Stimulated activated CD4-positive, alpha-beta T cell treated with anti-CD3 and anti-CD28 coated beads, Interleukin-4, amount 100 ng/mL, for 48 hours (primary cell): ENCODE measurements around the gene PPP2R2C.

Experiments
- DNase-seq, 2 donors: peaks; one replicate each; pipeline ENCODE4 v3.0.0-alpha.2; 2020; ENCODE audit warnings: low read depth in 2 of 2

PPP2R2C gene

DNA sequence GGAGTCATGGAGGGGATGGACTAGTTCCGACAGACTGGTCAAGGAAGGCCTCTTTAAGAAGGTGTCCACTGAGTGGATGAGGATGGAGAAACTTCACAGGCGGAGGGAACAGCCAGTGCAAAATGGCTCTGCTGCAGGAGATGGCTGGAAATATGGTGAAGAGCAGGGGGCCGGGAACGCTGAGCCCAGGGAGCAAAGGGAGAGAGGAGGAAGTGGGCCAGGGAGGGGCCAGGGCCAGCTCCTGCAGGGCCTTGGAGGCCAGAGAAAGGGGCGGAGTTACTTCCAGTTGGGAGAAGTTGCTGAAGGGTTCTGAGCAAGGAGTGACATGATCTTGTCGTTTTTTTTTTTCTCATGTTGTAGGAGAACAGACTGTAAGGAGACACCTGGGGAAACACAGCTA, 108.3 kb downstream of the PPP2R2C start:
- DNase-seq: no peak

DNA sequence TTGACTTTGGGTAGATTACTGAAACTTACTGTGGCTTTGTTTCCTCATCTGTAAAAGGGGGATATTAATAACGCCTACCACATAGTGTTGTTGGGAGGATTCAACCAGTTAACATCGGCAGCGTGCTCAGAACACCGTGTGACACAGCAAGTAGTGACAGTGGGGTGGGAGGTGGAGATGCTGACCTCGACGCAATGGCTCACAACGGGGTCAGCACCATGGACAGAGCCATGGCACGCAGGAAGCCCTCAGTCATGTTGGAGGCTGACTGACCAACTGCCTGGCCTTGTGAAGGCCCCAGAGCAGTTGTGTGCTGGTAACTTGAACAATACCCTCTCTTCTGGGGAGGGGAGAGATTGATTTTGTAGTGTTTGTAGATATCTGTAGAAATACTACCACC, 109.5 kb downstream of the PPP2R2C start:
- peak in 1 of 2 donors; percentile 27 for DNase-seq

DNA sequence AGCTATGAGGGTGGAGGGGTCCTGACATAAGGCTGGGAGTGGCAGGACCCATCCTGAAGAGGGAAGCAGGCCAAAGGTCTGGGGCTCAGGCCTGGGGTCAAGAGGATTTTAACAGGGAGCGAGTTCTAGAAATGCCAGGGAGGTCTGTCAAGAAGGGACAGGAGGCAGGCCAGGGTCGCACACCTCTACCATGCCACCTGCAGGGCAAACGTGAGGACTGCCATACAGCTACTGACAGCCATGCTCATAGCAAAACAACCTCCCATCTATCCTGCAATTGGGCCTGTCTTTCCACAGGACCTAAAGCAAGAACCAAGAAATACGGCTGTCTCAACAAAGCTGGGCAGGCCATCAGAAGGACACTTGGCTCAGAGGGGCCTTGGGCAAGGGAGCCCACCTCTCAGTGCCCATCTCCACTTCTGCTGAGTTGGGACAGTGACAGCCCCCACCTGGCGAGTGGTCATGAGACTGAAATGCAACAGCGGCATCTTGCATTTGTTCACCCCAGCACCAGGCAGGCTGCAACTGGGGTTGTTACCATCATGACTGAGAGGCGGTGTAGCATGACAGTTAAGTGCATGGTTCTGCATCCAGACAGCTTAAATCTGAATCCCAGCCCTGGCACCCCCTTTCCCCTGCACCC, 110.0 kb downstream of the PPP2R2C start:
- no peak for DNase-seq

DNA sequence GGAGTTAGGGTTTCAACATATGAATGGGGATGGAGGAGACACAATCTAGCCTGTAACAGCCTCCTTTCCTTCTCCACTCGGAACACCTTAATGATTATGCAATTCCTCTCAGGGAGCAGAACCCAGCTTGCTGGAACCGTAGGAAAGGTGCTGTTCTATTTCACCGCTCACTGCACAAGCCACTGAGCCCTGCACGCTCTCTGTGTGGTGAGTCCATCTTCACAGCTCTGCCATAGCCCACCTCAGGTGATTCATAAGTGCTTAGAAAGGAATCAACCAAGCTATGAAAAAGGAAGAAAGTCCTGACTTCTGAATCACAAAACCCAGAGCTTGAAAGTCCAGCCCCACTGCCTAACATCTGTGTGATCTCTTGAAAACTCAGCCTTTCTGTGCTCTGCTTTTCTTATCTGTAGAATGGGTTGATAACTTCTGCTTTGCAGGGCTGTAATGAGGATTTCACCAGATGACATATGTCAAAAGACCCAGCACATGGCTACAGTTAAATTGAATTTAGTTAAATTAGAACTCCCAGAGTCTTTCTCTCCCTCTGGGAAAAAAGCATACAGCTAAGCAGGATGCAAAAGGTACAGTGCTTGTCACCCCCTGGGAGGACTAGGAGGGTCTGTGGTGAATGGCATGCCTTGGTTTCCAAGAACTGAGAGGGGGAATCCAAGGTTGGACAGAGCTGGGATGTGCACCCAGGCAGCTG, 111.2 kb downstream of the PPP2R2C start:
- no peak for DNase-seq

DNA sequence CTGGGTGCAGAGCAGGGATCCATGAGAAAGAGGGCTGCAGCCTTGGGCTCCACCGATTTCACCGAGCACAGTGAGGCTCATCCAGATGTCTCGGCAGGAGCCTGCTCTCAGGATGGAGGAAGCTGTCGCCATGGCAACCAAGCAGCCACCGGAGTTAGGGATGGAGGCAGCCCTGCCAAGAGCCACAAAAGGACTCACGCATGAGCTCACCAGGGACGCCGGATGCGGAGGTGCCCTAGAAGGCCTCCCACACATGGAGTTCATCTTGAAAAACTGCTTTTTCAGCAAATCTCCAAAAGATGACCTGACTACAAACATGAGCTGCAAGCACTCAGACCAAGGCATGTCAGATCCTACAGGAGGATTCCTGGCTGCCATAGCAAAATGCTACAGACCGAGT, 112.0 kb downstream of the PPP2R2C start:
- DNase-seq: no peak

DNA sequence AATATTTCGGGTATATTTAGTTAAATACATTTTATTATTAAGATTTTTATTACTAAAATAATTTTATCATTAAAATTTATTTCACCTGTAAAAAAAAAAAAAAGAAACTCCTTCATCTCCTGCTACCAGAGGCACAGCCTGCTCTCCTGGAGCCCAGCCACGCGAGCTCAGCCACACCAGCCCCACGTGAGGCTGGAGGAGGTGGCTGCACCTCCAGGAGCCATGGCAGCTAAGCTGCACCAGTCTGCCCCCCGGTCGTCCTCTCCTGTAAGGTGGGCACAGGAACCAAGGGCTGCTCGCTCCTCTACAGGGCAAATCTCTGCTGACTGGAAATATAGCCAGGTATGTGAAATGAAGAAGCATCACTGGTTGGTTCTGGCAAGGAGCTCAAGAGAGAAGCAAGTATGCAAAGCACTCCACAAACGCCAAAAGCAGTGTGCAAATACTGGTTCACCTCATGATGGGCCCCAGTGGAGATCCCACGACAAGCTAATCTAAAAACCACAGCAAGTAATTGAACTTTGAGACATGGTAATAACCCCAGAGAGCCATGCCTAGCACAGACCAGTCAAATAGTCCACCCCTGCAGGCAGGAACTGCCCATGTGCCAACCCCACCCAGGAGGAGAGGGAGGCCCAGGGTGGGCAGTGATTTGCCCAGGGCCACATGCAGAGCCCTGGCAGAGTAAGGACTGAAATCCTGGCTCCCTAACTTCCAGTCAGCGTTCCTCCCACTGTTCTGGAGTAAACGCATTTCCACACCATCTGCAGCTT, 112.7 kb downstream of the PPP2R2C start:
- no peak for DNase-seq

DNA sequence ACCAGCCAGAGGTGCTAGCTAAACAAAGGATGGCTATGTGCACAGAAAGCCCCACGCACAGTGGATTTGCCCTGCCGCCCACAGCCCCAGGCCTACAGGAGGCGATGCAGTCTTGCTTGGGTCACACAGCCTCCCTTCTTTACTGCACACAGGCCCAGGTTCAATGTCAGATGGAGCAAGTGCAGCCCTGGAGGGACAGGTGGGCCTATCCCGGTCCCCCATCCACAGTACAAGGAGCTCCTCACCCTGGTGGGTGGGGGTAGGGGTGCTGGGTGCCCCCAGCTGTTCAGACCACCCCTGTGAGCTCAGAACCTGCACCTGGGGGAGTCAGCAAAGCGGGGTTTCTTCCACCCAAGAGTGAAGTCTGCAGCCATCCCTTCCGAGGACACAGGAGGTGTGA, 114.9 kb downstream of the PPP2R2C start:
- DNase-seq: no peak

DNA sequence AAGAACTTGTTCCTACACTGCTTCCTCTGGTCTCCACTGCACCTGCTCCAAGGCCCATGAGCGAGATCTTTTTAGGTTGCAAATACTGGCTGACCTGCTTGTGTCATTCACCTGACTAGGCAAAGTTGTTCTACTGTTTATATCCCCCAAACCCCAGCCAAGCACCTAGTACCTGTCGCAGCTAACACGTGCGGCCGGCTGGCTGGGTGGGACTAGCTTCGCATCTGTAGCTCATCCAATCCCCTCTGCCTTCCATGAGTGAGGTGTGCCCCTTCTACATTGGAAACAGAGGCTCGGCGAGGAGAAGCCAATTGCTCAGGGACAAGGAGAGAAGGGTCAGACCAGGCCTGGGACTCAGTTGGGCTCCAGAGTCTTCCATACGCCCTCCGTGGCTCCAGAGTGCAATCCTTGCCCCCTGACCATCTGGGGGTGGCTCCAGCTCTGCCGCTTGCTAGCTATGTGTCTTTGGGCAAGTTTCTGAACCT, 116.3 kb downstream of the PPP2R2C start:
- no peak for DNase-seq

DNA sequence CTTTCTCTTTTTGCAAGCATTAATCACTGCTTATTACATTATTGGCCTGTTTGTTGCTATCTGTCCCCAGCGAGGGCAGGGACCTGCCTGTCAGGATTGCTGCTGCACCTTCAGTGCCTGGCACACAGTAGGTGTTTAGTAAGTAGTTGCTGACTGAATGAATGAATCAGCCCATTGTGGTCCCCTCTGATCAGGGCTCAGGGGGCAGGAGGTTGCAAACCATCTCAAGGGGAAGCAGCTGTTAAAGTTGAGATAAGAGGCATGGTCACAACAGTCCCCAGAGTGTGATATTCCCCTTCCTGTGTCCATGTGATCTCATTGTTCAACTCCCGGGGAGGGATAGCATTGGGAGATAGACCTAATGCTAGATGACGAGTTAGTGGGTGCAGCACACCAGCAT, 117.4 kb downstream of the PPP2R2C start:
- DNase-seq: no peak

DNA sequence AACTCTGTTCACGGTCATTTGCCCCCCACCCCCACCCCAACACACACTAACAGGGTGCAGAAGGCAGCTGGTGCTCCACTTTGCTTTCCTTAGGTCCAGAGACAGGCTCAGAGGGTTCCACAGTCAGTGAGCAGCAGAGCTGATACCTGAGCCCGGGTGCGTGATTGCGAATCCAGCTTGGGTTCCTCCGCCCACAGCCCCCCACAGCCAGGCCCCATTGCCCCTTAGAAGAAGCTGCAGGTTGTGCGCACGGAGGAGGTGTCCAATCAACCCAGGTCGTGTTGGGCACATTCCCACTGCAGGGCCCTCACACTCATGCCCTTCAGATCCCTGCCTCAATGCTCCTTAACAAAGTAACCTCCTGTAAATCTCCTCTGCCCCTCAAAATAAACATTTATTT, 117.8 kb downstream of the PPP2R2C start:
- DNase-seq: no peak

DNA sequence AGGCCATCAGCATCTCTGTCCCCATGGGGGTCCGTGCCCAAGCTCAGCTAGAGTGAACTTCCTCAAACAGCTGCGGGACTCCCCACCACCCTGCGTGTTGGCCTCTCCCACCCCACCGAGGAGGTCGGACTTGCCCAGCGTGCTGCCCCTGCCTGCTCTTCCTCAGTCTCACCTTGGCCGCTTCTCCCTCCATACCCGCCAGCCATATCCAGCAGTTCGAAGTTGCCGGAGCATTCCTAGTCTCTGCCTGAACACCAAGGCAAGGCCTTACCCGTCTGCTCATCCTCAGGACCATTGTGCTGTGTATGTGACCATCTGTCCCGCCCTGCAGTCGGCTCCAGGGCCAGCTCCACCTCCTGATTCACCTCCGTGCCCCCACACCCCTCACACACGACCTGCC, 118.3 kb downstream of the PPP2R2C start:
- no peak for DNase-seq

DNA sequence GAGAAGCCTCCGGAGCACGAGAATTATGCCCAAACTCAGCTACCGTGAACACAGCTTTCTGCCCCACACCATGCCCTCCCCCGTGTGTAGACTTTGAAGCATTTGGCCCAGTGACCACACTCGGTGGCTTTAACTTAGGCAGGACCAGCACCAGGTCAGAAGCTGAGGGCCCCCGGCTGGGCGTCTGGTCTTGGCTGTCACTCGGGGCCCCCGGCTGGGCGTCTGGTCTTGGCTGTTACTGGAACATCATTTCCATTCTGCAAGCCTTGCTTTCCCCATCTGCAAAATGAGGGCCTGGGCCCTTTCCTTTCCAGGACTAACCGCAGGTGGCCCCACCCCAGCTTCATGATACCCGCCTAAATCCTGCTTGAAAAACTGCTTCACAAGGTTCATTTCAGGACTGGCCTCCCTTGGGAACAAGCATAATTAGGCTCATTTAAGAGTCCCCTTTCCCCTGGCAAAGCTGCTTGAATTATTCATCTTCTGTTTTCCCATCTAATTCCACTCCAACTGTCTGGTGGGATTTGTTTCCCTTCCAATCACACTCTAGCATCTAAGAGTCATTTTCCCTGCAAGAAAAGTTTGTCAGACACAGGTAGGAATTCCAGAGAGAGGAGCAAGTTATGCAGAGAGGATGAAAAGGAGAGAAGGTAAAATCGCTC, 120.3 kb downstream of the PPP2R2C start:
- DNase-seq: no peak

DNA sequence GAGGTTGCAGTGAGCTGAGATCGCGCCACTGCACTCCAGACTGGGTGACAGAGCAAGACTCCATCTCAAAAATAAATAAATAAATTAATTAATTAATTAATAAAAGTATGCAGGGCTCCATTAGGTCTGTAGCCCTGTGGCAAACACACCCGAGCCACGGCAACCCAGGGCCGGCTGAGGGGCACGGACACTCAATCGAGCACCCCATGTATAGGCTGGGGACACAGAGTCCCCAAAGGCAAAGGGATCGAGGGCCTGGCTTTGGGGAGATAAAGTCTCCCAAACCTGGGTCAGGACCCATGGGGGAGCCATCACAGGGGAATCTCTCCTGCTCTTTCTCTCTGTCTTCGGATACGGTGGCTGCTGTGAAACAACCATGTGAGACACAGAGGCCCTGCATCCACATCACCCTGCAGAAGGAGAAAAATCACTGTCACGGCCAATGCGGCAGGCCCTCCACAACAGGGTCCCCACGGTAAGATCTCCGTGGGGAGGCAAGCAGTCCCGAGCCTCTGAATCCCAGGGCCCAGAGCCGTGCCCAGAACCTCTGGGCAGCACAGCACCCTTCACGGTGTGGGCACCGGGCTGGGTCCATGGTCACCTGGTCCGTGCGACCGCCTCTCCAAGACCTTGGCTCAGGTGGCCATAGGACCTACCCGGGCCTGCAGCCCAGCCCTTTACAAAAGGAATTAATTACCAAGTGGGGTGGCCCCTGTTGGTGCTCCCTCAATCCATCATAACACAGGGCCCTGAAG, 121.0 kb downstream of the PPP2R2C start:
- DNase-seq: no peak

DNA sequence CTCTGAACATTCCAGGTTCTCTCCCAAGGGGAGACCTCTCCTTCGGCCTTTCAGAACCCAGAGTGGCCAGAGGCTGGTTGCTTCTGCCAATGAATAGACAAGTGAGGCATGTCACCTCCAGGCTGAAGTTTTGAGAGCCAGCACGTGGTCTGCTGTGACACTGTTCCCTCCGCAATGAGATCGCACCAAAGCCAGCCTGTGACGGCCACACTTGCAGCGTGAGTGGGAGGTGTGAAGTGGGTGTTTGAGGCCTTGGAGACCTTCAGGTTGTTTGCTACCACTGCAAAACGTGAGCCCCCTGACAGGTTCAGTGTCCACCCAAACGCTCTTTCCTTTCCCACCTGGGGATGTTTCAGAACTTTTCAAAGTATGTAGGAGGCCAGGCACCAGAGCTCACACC, 121.8 kb downstream of the PPP2R2C start:
- no peak for DNase-seq

DNA sequence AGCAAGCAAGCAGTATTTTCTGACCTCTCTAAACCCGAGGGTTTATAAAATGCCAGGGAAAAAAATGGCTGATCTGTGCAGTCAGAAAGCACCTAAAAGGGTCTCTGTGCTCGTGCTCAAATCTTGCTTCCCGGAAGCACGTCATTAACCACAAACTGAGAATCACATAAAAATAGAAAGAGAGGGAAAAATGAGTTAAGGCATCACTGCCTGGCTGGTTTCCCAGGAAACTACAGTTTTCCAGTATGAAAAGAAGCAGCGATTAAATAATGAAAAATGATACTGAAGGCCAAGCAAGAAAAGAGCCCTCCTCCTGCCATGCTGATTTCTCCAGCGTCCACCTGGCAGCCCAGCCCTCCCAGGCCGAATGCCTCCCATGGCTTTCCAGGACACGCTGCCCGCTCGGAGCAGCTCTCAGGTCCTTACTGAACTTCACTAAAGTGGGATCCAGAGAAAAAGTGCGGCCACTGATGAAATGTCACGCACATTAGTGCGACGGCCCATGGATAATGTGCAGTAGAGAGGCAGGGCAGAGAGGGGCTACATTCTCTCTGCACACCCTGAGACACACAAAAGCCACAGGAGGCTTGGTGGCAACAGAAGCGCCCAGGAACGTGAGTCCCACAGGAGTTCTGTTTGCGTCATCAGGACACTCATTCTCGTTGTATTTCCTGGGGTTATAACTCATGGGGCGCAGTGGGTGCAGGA, 122.4 kb downstream of the PPP2R2C start:
- no peak for DNase-seq

DNA sequence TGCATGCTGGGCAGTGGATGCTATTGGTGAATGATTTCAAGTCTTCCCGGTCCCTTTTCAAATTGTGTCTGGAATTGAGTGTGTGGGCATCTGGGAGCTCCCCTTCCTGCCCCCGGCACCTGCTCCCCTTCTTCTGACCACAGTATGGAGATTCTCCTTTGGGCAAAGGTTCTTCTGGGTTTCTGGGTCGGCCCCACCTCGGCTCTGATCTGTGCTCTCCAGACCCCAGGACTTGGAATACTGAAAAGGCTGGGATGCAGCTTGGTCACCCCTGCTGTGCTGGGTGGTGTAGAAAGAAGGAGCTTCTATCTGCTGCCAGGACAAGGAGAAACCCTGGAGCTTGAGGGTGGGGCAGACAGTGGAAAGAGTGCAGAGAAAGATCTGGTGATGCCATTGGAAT, 124.0 kb downstream of the PPP2R2C start:
- no peak for DNase-seq

DNA sequence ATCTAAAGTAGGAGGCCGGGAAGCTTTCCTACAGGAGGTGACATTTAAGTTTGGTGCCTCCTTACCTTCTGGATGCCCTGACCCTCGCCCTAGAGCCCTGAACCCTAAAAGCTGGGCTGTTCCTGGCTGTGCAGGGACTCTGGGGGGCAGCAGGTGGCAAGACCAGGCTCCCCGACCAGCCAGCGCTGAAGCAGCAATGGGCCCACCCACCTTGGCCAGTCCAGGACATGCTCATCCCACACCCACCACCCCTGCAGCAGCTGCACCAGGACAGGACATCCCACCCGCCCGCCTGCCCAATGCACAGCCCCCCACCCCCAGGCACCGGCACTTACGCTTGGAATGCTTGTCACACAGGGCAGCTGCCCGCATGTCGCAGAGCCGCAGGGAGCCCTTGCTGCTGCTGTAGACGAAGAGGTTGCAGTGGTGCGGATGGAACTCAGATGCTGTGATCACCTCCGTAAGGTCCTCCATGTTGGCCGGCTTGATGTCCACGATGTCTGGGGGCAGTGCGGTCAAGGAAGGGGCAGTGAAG, 124.8 kb downstream of the PPP2R2C start:
- DNase-seq: no peak

DNA sequence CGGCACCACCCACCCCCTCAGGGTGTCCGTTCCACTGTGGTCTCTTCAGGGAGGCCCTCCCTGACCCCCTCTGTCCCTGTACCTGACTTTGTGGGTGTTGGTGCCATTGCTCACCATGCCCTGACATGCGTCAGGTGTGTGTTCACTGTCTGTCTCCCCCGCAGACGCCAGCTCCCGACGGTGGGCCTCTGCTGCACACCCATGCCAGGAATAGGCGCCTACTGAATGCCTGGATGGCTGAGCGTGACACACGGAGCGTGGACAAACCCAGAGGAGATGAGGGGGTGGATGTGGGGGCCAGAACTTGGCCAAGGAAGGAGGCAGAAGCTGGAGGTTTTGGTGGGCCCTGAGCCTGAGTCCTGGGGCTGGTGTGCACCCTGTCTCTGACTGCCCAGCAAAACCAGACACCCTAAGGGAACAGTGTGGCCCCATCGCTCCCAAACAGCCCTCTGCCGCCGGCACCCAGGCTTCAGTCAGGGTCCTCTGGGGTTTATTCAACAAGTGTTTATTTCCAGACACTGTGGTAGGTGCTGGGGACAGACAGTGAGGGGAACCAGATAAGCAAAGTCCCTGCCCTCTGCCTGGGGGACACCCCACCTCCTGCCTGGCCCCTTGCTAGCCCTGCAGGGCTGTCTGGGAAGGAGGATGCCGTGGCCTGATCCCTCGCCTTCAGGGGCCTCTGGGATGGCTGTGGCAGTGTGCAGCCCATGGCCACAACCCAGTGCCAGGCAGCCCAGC, 125.9 kb downstream of the PPP2R2C start:
- DNase-seq: no peak

DNA sequence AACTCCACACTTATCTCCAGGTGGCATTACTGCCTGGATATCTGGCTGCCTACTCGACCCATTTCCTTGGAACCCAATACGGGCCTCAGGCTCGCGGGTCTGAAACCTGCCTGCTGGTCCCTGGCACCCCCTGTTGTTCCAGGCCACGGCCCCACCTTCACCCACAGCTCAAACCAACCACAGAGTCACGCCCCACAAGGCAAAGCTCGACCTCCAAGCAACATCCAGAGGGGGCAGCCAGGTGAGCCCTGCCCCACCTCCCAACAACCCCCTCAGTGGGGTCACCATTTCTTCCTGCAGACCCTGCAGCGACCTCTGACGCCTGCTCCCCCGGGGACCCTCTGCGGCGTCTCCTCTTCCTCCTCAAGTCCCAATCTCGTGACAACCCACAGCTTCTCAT, 126.5 kb downstream of the PPP2R2C start:
- no peak for DNase-seq
